A549 (cell line): Measurements from ENCODE around the gene DNASE2. TPM values are rescaled to one million over a fixed set of nuclear protein-coding genes. Genes with fewer than 3 reads are reported as not detected.

ENCODE experiments used
- ATAC-seq, 2 experiments: fragments of 200-7000 bp in 1 of 2; fragments of >200 bp in 1 of 2; cut with Nextera tagmentation in 1 of 2; cut with Tn5 transposase in 1 of 2; 3 replicates each; pipeline versions ENCODE4 v1.8.0 to v1.9.1; 2018 to 2020; ENCODE audit warnings: mild to moderate bottlenecking in 1 of 2, moderate library complexity in 1 of 2
- CTCF ChIA-PET: fragments of 300-600 bp; sonication (Branson Sonifier 250); formaldehyde crosslinking; extraction: SDS; loops from one replicate; lab custom pipeline; 2021; ENCODE audit warnings: antibody characterized with exemption, inconsistent platforms; lab: Yijun Ruan, JAX
- POLR2A ChIA-PET: fragments of 350-600 bp; formaldehyde crosslinking; extraction: SDS; loops from one replicate; lab custom pipeline; 2021; ENCODE audit warnings: antibody characterized with exemption, inconsistent platforms; lab: Yijun Ruan, JAX
- DNase-seq, 2 experiments: peaks; one replicate each; pipeline versions ENCODE4 v3.0.0 to v3.0.0-alpha.2; 2011 to 2016; ENCODE audit warnings: low read depth in 1 of 2, low spot score in 1 of 2
- FAIRE-seq: peaks from 2 replicates; lab custom pipeline; 2011; peaks lifted over from hg19 to GRCh38; lab: Jason Lieb, UNC
- H3K27ac ChIP-seq, 2 experiments: fragments of >200 bp; sonication (Bioruptor Twin); formaldehyde crosslinking; 3 replicates each; pipeline ENCODE4 v1.5.1; 2016 to 2017
- H3K4me1 ChIP-seq: fragments of >200 bp; sonication (Bioruptor Twin); formaldehyde crosslinking; 3 replicates; pipeline ENCODE4 v1.6.1; 2016
- H3K4me2 ChIP-seq: fragments of >200 bp; sonication (Bioruptor Twin); formaldehyde crosslinking; 3 replicates; pipeline ENCODE4 v1.6.1; 2016
- H3K4me3 ChIP-seq: fragments of >200 bp; sonication (Bioruptor Twin); formaldehyde crosslinking; 3 replicates; pipeline ENCODE4 v1.5.1; 2016
- H3K9me3 ChIP-seq: fragments of >200 bp; sonication (Bioruptor Twin); formaldehyde crosslinking; 3 replicates; pipeline ENCODE4 v1.6.1; 2016
- CBX2 ChIP-seq: fragments of 200-600 bp; sonication (generic); IDR thresholded peaks from 2 replicates; pipeline ENCODE4 v1.6.1; 2016; ENCODE audit warnings: low read depth, mild to moderate bottlenecking, borderline replicate concordance
- CBX8 ChIP-seq: fragments of 200-600 bp; sonication (generic); IDR thresholded peaks from 2 replicates; pipeline ENCODE4 v1.6.1; 2016
- CEBPB ChIP-seq, 2 experiments: fragments of >200 bp in 1 of 2; sonication (Bioruptor Twin) in 1 of 2; formaldehyde crosslinking in 1 of 2; IDR thresholded peaks; 2 replicates each; pipeline ENCODE4 v1.6.1; 2012 to 2016
- CHD4 ChIP-seq: fragments of 200-600 bp; sonication (generic); IDR thresholded peaks from 2 replicates; pipeline ENCODE4 v1.6.1; 2016; ENCODE audit warnings: antibody characterized with exemption, mild to moderate bottlenecking, borderline replicate concordance
- EHF ChIP-seq: fragments of 250-450 bp; sonication (Bioruptor Pico); IDR thresholded peaks from 2 replicates; pipeline ENCODE4 v1.5.0; 2020; ENCODE audit warnings: mild to moderate bottlenecking
- FOSB ChIP-seq: fragments of 250-450 bp; sonication (Bioruptor Pico); IDR thresholded peaks from 2 replicates; pipeline ENCODE4 v1.5.0; 2020; ENCODE audit warnings: mild to moderate bottlenecking, moderate library complexity
- FOXS1 ChIP-seq: fragments of 250-450 bp; sonication (Bioruptor Pico); IDR thresholded peaks from 2 replicates; pipeline ENCODE4 v1.5.0; 2020; ENCODE audit warnings: mild to moderate bottlenecking, moderate library complexity
- JUNB ChIP-seq: fragments of >200 bp; sonication (Bioruptor Twin); formaldehyde crosslinking; IDR thresholded peaks from 2 replicates; pipeline ENCODE4 v1.6.1; 2016
- KDM1A ChIP-seq: fragments of 200-600 bp; sonication (generic); IDR thresholded peaks from 2 replicates; pipeline ENCODE4 v1.6.1; 2016; ENCODE audit warnings: low read depth, mild to moderate bottlenecking
- KDM5A ChIP-seq: fragments of 200-600 bp; sonication (generic); IDR thresholded peaks from 2 replicates; pipeline ENCODE4 v1.6.1; 2016; ENCODE audit warnings: antibody characterized with exemption, mild to moderate bottlenecking
- MAZ ChIP-seq: fragments of 150-350 bp; IDR thresholded peaks from 2 replicates; pipeline ENCODE4 v1.6.1; 2014; ENCODE audit warnings: antibody characterized with exemption, low read depth, low read length, borderline replicate concordance
- MYC ChIP-seq: IDR thresholded peaks from 2 replicates; pipeline ENCODE4 v1.6.1; 2012; ENCODE audit warnings: mild to moderate bottlenecking, inconsistent platforms, low read length, improper control_type of control experiment, borderline replicate concordance
- NR3C1 ChIP-seq: fragments of >200 bp; sonication (Bioruptor Twin); formaldehyde crosslinking; IDR thresholded peaks from 3 replicates; pipeline ENCODE4 v1.6.1; 2017
- POLR2A ChIP-seq: IDR thresholded peaks from 2 replicates; pipeline ENCODE4 v1.6.1; 2012; ENCODE audit warnings: mild to moderate bottlenecking, low read length
- POLR2AphosphoS2 ChIP-seq: conservative IDR thresholded peaks from 2 replicates; pipeline ENCODE4 v1.6.1; 2012; ENCODE audit warnings: low read length, improper control_type of control experiment, inconsistent platforms
- RARB ChIP-seq: fragments of 250-450 bp; sonication (Bioruptor Pico); IDR thresholded peaks from 2 replicates; pipeline ENCODE4 v1.8.0; 2021; ENCODE audit warnings: mild to moderate bottlenecking, moderate library complexity
- RFX5 ChIP-seq: fragments of 450-650 bp; IDR thresholded peaks from 2 replicates; pipeline ENCODE4 v1.7.1; 2014; ENCODE audit warnings: antibody characterized with exemption, mild to moderate bottlenecking, moderate library complexity
- SMC3 ChIP-seq: fragments of >200 bp; sonication (Bioruptor Twin); formaldehyde crosslinking; IDR thresholded peaks from 3 replicates; pipeline ENCODE4 v1.6.1; 2018; ENCODE audit warnings: inconsistent platforms
- TFCP2L1 ChIP-seq: fragments of 250-450 bp; sonication (Bioruptor Pico); IDR thresholded peaks from 2 replicates; pipeline ENCODE4 v1.5.0; 2021; ENCODE audit warnings: mild to moderate bottlenecking
- TP53 ChIP-seq: fragments of 250-450 bp; sonication (Bioruptor Pico); IDR thresholded peaks from 2 replicates; pipeline ENCODE4 v1.5.0; 2021; ENCODE audit warnings: mild to moderate bottlenecking, moderate library complexity
- ZFP36 ChIP-seq: fragments of 450-650 bp; IDR thresholded peaks from 2 replicates; pipeline ENCODE4 v1.6.1; 2014; ENCODE audit warnings: borderline replicate concordance; ENCODE audit not compliant: partially characterized antibody
- ZSCAN20 ChIP-seq: fragments of 250-450 bp; sonication (Bioruptor Pico); IDR thresholded peaks from 2 replicates; pipeline ENCODE4 v1.8.0; 2022; ENCODE audit warnings: mild to moderate bottlenecking, moderate library complexity
- WGBS: methylation state at CpG from one replicate; pipeline ENCODE4 v1.1.6; 2017; ENCODE audit errors: missing lambda C conversion rate; 5-methylcytosine and 5-hydroxymethylcytosine counted together
- polyA plus RNA-seq, 4 experiments: library from polyadenylated mRNA; depleted of rRNA in 3 of 4; stranded (reverse); fragments of >200 nt; fragmentation: RNase III in 1 of 4; extraction: RNeasy Plus Mini Kit Qiagen cat#74134 plus additional on column Dnase treatment in 1 of 4; gene quantifications; 2 replicates in 3 of 4; 3 replicates in 1 of 4; pipeline ENCODE4 v1.2.3, GENCODE V29; 2011 to 2017
- TF ChIP-seq, protein P1 (sequence below): IDR thresholded peaks from 2 replicates; pipeline ENCODE4 v1.6.1; 2012; ENCODE audit warnings: low read depth, borderline replicate concordance
- TF ChIP-seq, protein P2 (sequence below): fragments of 150-350 bp; IDR thresholded peaks from 2 replicates; pipeline ENCODE4 v1.6.1; 2014; ENCODE audit warnings: low read depth, mild to moderate bottlenecking, low read length
- TF ChIP-seq, protein P3 (sequence below): fragments of >200 bp; sonication (Bioruptor Twin); formaldehyde crosslinking; IDR thresholded peaks from 3 replicates; pipeline ENCODE4 v1.6.1; 2016
- TF ChIP-seq, protein P4 (sequence below): fragments of >200 bp; sonication (Bioruptor Twin); formaldehyde crosslinking; IDR thresholded peaks from 2 replicates; pipeline ENCODE4 v1.6.1; 2016
- TF ChIP-seq, protein P5 (sequence below): fragments of 250-450 bp; sonication (Bioruptor Pico); IDR thresholded peaks from 2 replicates; pipeline ENCODE4 v1.5.0; 2020; ENCODE audit warnings: low read depth, mild to moderate bottlenecking, moderate library complexity

Gene DNASE2
- polyA plus RNA-seq, 2 of the 4 experiments (the other 2 are of a cell fraction) = 15.7 to 24.9 TPM

DNA sequence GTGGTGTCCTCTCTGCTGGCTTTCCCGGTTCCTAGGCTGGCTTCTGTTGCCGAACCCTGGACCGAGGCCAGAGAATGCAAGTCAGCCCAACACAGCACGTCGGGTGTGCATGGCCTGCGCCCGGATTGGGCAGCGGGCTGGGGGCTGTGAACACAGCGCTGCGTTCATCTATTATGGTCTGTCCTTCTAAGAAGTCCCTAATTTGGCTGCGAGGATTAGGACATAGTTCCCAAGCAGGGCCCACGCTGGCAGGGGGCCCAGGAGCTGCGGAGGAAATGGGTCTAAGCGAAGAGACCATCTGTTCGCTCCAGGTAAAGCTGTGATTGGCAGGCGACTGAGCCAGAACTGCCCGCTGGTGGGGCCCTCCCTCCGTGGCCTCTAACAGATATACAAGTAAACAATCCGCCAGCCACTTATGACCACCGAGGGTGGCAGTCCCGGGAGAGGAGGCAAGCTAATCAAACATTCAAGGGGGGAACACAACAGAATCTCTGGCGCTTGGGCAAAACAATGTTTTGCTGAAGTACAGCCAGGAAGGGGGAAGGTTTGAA, 31.8 kb upstream of the DNASE2 start:
- Histone ChIP-seq H3K4me2 (no peak overlapping the region), H3K27ac (no peak overlapping the region), H3K4me3 (no peak overlapping the region), H3K4me1 (no peaks in the 10 kb centered on the region), H3K9me3 (no peaks in the 10 kb centered on the region)
- no peak for FAIRE-seq
- ChIA-PET CTCF (interaction anchor here (0.6 to 1.5 kb wide), 4 partner anchors 14 to 181 kb away, joined by 3 to 4 read pairs (median 4); no protein-coding TSS in a partner anchor), POLR2A (no interaction called here)
- WGBS = 63% methylated on average over 15 of the region's 22 CpGs
- TF ChIP-seq POLR2AphosphoS2 (no peak), KDM1A (no peak), MAZ (no peak), CBX8 (no peak), MYC (no peak), NR3C1 (no peak), RARB (CRISPR knock-in tag) (no peak), RFX5 (no peak)
- TF ChIP-seq, protein P1, sequence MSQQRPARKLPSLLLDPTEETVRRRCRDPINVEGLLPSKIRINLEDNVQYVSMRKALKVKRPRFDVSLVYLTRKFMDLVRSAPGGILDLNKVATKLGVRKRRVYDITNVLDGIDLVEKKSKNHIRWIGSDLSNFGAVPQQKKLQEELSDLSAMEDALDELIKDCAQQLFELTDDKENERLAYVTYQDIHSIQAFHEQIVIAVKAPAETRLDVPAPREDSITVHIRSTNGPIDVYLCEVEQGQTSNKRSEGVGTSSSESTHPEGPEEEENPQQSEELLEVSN = no peak
- TF ChIP-seq, protein P2, sequence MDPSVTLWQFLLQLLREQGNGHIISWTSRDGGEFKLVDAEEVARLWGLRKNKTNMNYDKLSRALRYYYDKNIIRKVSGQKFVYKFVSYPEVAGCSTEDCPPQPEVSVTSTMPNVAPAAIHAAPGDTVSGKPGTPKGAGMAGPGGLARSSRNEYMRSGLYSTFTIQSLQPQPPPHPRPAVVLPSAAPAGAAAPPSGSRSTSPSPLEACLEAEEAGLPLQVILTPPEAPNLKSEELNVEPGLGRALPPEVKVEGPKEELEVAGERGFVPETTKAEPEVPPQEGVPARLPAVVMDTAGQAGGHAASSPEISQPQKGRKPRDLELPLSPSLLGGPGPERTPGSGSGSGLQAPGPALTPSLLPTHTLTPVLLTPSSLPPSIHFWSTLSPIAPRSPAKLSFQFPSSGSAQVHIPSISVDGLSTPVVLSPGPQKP = no peak
- DNase-seq = no peak
- no peak for ATAC-seq

DNA sequence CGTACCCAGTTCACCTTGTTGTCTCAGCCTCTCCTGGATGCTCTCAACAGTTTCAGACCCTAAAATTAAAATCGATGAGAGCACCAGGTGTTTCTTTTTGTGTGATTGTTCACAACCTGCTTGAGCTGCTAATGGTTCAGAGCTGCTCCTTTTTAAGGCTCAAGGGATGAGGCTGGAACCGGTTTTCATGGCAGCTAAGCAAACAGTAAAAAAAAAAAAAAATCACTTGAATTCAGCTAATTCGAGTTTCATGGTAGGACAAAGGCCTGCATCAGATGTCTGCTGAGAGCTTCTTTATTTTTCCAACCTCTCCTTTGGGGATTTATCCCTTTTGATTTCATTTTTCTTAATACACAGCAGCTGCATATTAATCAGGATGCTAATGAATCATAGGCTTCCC, 31.3 kb upstream of the DNASE2 start:
- ChIA-PET CTCF (interaction anchor here (0.6 to 1.5 kb wide), 3 partner anchors 18 to 181 kb away, joined by 3 to 4 read pairs (median 3); no protein-coding TSS in a partner anchor), POLR2A (no interaction called here)
- Histone ChIP-seq H3K4me3 (no peak overlapping the region), H3K9me3 (no peaks in the 10 kb centered on the region), H3K4me1 (no peaks in the 10 kb centered on the region), H3K4me2 (no peak overlapping the region), H3K27ac (no peak overlapping the region)
- no peak for FAIRE-seq
- no peak for ATAC-seq
- 40% methylated on average over 4 of the region's 4 CpGs for WGBS
- DNase-seq = no peak
- TF ChIP-seq CHD4 (no peak), CBX8 (no peak), JUNB (no peak), TFCP2L1 (CRISPR knock-in tag) (no peak), TP53 (CRISPR knock-in tag) (no peak), FOXS1 (CRISPR knock-in tag) (no peak), EHF (CRISPR knock-in tag) (no peak), CEBPB (IDR thresholded peaks at IDR 0.05) (no peak)
- TF ChIP-seq, protein P3, sequence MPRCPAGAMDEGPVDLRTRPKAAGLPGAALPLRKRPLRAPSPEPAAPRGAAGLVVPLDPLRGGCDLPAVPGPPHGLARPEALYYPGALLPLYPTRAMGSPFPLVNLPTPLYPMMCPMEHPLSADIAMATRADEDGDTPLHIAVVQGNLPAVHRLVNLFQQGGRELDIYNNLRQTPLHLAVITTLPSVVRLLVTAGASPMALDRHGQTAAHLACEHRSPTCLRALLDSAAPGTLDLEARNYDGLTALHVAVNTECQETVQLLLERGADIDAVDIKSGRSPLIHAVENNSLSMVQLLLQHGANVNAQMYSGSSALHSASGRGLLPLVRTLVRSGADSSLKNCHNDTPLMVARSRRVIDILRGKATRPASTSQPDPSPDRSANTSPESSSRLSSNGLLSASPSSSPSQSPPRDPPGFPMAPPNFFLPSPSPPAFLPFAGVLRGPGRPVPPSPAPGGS = no peak

DNA sequence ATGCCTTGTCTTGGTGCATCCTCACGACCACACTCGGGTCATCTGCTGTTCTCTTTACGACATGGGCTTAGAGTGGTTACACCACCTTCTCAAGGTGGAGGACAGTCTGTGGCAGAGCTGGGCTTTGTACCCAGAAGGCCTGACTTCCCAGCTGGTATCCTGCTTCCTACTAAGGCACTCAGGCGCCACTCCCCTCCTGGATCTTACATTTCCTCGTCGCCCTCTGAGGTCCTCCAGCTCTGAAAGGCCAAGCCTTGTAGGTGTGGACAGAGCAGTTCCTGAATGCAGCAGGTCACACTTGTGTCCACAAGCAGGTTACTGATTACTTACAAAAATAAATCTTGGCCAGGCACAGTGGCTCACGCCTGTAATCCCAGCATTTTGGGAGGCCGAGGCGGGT, 25.9 kb upstream of the DNASE2 start:
- CTCF ChIA-PET = interaction anchor here (1.9 to 2.3 kb wide), 2 partner anchors 10 to 22 kb away, joined by 7 to 8 read pairs; no protein-coding TSS in a partner anchor
- H3K9me3 ChIP-seq = no peaks in the 10 kb centered on the region
- no peak overlapping the region for H3K4me3 ChIP-seq
- 81% methylated on average over 9 of the region's 9 CpGs for WGBS
- FAIRE-seq = no peak
- H3K27ac ChIP-seq = no peak overlapping the region
- no peak overlapping the region for H3K4me2 ChIP-seq
- DNase-seq = no peak
- ATAC-seq = no peak
- TF ChIP-seq KDM5A = no peak
- TF ChIP-seq TFCP2L1 (CRISPR knock-in tag) = no peak
- TF ChIP-seq POLR2A = no peak
- TF ChIP-seq, protein P4, sequence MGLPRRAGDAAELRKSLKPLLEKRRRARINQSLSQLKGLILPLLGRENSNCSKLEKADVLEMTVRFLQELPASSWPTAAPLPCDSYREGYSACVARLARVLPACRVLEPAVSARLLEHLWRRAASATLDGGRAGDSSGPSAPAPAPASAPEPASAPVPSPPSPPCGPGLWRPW = no peak
- no peak for TF ChIP-seq SMC3
- TF ChIP-seq NR3C1 = no peak
- TF ChIP-seq ZFP36 = no peak
- no peak for TF ChIP-seq ZSCAN20
- no peak for TF ChIP-seq CBX2
- TF ChIP-seq FOSB (CRISPR knock-in tag) = no peak
- TF ChIP-seq, protein P5, sequence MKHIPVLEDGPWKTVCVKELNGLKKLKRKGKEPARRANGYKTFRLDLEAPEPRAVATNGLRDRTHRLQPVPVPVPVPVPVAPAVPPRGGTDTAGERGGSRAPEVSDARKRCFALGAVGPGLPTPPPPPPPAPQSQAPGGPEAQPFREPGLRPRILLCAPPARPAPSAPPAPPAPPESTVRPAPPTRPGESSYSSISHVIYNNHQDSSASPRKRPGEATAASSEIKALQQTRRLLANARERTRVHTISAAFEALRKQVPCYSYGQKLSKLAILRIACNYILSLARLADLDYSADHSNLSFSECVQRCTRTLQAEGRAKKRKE = no peak
- H3K4me1 ChIP-seq = no peaks in the 10 kb centered on the region
- POLR2A ChIA-PET = no interaction called here
